Measurements from ENCODE around the gene ADAM22. TPM values are rescaled to one million over a fixed set of nuclear protein-coding genes. Genes with fewer than 3 reads are reported as not detected.

Gene ADAM22
- polyA plus RNA-seq, 3 donors, result 13.0 to 13.1 (median 13.1) TPM

DNA sequence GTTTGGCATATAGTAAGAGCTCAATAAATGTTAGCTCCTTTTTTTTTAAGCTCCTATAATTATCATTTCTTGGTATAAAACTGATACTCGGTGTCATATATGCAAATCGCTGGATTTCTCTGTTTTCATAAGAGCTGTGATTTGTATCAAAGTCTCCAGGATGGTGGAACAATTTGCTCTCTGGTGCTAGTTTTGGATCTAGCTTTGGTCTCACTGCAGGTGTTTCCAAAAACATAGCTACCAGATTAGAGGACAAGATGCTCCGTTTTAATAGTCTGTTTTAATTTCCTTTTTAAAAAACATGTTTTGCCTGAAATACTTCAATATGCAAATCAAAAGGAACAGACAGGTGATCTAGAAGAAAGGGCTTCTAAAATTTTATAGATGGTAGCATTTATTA, 25.3 kb downstream of the ADAM22 start:
- DNase-seq (ENCODE audit: low read depth in 3 of 3, low spot score in 2 of 3), result no peak

DNA sequence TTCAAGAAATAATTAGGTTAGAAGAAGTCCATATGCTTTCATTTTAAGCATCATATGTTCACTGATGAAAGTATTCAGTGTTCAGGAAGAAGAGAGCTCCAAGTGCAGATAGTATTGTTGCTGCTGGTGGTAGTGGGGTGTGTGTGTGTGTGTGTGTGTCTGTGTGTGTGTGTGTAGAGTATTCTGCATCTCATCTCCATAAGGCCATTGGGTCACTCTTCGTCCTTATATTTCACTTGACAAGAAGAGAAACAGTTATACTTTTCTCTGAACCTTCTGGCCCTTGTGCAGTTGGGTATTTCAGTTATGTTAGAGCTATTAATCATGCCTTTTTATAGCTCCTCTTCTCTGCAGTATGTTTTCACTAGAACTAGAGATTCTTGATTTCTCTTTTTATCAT, 26.2 kb downstream of the ADAM22 start:
- peak in 1 of 3 donors; percentile 5 for DNase-seq (ENCODE audit: low read depth in 3 of 3, low spot score in 2 of 3)

DNA sequence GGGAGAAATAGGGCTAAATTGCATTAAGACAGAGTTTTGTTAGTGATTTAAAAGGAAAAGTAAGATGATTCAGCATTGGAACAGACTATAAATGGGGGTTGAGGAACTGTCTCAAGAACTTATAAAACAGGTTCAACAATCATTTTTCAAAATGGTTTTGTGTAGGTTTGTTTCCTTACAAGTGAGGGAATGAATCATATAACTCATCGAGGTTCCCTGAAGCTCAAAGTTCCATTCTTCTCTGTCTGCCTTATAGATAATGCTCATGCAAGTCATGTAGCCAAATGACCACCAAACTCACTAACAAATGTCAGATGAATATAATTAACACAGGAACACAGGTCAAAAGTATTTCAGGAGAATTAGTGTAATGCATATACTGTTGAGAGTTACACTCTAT, 27.7 kb downstream of the ADAM22 start:
- no peak for DNase-seq (ENCODE audit: low read depth in 3 of 3, low spot score in 2 of 3)

DNA sequence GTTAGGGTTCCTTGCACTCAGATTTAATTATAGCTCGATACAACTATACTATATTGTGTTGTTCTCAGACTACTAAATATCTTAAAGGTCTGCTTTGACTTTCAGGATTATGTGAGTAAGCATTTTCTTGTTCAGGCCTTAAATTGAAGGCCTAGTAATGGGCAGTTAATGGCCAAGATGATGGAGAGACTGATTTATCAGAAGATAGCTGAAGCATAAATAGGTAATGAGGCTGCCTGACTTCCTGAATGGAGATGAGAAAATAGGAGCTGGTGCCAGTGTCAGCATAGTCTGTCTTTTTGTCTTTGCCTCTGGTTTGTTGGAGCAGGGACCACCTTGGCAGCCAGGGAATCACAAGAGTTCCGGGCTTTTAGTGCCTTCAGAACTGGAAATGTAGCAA, 32.2 kb downstream of the ADAM22 start:
- DNase-seq (ENCODE audit: low read depth in 3 of 3, low spot score in 2 of 3), result no peak

DNA sequence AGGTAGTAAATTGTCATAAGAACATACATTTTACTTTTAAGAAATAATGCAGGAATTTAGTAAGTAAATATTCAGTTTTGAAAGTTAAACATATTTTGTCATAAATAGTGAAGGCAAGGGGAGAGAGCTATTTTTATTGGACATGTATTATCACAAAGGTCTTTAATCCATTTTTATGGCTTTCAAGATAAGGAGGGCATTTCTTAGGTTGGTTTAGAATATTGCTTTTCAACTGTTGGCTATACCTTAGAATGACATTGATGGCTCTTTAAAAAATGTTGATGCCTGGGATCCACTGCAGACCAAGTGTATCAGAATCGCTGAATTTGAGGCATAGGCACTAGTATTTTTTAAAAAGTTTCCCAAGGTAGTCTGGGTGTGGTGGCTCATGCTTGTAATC, 34.0 kb downstream of the ADAM22 start:
- no peak for DNase-seq (ENCODE audit: low read depth in 3 of 3, low spot score in 2 of 3)

DNA sequence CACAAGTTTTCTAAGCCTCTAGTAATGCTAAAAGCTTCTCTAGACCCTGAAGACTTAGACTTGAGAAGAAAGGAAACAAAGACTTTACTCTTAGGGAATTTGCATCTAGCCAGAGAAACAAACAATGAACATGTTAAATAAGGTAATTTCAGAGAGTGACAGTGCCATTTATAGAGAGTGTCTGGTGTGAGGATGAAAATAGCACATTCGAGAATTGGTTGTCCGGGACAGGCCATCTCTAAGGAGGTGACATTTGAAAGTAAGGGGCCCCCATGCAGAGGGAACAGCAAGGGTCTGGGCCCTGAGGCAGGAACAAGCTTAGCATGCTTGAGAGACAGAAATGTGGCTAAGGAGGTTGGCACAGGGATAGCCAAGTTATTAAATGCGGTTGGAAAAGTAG, 48.1 kb downstream of the ADAM22 start:
- DNase-seq (ENCODE audit: low read depth in 3 of 3, low spot score in 2 of 3), result no peak

DNA sequence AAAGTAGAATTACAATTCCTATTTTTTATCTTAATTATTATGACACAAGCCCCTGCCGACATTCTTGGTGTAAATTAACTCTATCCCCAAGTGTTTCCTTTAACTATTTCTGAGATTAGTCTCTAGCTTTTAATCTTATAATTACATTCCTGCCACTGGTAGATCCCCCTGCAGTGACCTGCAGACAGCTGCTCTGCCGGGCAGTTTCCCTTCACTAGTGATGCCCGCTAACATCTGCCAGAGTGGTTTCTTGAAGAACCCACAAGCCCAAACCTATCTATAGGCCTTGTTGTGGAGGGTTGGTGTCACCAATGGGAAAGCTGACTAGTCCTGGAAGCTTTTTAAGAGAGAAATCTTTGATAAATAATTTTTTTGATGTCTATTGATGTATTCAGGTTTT, 50.0 kb downstream of the ADAM22 start:
- DNase-seq (ENCODE audit: low read depth in 3 of 3, low spot score in 2 of 3), result no peak

DNA sequence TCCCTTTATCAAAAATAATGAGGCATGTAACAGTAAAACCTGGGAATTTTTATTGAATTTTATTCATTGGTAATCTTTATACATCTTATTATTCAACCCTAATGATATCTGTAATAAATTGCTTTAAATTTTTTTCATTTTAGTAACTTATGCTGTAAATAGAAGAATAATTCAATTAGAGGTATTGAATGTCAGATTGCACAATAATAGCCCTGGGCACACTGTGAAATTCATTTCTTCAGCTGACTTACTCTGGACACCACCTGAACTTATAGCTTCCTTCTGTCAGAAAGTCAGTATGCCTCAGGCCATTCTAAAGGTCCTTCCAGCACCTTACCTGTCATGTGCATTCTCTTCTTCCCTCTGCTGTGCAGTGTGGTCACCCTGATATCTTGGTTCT, 59.2 kb downstream of the ADAM22 start:
- DNase-seq (ENCODE audit: low read depth in 3 of 3, low spot score in 2 of 3), result no peak

DNA sequence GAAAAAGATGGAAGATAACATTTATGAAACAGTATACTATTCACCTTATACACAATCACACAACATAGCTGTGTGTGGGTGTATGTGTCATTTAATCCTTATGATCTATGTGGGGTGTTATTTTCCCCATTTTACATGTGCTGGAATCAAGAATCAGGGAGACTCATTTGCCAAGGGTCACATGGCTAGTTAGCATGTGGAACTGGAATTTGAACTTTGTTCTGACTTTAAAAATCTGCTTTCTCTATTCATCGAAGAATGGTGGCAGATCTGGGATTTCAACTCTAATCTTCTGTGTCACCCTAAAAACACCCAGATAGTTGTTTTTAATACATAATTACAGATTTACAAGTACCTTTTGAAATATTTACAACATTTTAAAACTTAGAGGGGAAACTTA, 65.2 kb downstream of the ADAM22 start:
- no peak for DNase-seq (ENCODE audit: low read depth in 3 of 3, low spot score in 2 of 3)

DNA sequence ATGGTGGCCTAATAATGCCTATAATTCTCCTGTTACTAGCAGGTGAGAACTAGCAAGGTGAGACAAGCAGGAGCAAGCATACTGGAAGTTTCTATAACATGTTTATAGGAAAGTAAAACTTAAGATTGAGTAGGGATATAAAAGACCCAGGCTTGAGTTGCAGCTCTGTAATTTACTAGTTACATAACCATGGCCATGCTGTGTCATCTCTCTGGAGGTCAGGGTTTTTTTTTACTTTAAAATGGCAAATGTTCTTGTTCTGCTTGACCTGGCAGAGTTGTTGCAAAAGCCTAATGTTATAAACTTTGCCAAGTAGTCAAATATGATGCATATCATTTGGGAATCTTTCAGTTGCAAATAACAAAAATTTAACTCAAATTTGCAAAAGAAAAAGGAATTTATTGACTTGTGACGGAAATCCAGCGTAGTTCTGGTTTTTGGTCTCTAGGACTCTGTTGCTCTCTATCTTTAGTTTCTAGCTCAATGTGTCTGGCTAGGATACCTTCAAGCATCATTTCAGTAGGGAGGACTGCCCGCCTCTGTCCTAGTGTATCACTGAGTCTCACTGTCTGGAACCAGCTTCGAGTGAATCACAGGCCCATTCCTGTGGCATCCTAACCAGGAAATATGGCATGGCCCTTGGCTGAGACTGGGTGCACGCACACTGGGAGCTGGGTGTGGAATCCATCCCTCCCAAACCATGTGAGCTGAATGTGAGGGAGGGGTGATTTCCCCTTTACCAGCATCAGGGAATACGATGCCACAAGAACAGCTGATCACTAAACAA, 67.9 kb downstream of the ADAM22 start:
- no peak for DNase-seq (ENCODE audit: low read depth in 3 of 3, low spot score in 2 of 3)

DNA sequence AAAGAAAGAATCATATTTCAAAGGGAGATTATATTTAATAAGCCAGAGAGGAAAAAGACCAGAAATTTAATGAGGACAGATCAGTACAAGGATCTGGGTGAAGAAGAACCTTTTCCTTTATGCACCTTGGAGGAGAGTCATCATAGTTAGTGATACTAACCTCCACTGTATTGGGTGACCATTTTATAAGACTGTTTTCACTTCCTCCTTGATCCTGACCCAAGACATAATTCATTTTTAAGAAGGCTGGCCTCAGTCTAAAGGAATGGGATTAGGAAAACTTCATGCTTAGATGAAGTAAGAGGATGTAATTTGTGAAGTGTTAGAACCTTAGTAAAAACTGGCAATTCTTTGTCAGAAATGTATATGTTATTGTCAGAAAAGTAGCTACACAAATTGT, 68.6 kb downstream of the ADAM22 start:
- no peak for DNase-seq (ENCODE audit: low read depth in 3 of 3, low spot score in 2 of 3)

DNA sequence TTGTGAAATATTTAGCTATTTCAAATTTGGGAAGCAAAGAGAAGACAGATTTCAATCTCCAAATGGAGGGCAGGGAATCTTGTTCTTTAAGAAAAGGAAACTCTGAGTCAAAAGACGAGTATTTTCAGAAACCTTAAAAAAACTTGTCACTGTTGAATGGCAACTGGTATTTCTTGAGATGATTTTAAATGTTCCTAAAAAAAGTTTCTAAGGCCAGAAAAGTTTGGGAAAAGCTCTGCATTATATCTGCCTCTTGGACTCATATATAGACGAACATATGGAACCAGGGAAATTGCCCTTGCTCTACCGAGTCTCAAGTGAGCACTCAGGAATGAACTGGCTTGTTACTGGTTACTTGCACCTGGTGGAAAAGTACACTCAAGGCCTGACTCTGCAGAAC, 69.5 kb downstream of the ADAM22 start:
- no peak for DNase-seq (ENCODE audit: low read depth in 3 of 3, low spot score in 2 of 3)

DNA sequence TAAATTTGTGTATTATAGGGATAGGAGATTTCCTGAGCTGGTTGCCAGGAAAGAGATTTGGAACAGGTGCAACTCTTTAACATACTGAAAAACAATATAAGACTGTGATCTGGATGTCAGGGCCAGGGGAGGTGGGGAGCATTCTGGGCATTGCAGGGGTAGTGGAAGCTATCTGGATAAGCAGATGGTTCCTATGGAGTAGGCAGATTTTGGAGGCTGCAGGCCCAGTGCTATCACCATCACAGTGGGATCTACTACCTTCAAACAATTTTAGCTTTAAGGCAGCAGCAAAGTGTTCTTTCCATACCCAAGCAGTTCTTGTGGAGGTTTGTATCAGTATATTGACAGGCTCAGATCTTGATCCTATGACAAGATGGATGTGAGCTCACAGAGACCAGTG, 71.1 kb downstream of the ADAM22 start:
- no peak for DNase-seq (ENCODE audit: low read depth in 3 of 3, low spot score in 2 of 3)

DNA sequence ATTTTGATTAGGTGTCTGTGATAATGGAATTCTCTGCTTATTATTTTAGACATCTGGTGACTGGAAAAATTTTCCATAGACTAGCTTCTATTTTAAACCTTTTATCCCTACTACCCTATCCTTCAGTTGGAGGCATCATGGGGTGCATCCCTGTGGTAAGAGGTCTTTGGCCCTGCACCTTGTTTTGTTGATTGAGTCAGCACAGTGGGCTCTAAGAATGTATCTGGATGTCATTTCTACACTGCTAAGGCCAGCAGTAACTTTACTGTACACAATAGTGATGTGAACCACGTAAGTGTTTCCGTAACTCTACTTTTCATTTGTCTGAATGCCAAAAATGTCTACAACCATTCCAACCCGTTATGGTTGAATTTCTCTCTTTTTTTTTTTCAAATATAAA, 75.6 kb downstream of the ADAM22 start:
- no peak for DNase-seq (ENCODE audit: low read depth in 3 of 3, low spot score in 2 of 3)

DNA sequence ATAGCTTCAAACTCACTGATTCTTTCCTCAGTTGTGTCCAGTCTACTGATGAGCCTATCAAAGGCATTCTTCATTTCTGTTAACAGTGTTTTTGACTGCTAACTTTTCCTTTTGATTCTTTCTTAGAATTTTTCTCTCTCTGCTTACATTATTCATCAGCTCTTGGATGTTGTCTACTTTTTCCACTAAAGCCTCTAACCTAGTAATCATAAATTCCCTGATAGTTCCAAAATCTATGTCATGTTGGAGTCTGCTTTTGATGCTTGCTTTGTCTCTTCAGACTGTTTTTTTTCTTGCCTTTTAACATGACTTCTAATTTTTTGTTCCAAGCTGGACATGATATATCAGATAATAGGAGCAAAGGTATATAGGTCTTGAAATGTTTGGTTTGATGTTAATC, 78.0 kb downstream of the ADAM22 start:
- DNase-seq (ENCODE audit: low read depth in 3 of 3, low spot score in 2 of 3), result no peak

DNA sequence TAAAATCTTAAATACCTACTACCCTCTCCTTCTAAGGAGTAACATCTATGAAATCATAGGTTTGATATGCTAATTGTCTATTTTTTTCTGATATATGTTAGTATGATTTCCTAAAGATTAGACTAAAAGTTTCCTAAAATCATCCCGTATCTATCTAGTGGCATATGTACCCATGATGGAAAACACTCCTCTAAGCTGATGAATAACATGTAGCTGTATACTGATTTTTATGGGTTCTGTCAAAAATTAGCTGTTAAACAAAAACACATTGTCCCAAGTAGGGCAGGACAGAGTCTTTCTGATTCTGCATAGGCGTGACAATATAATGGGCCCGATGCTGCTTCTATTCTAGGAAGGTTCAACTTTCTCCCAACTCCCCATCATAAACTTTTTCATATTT, 79.9 kb downstream of the ADAM22 start:
- no peak for DNase-seq (ENCODE audit: low read depth in 3 of 3, low spot score in 2 of 3)

DNA sequence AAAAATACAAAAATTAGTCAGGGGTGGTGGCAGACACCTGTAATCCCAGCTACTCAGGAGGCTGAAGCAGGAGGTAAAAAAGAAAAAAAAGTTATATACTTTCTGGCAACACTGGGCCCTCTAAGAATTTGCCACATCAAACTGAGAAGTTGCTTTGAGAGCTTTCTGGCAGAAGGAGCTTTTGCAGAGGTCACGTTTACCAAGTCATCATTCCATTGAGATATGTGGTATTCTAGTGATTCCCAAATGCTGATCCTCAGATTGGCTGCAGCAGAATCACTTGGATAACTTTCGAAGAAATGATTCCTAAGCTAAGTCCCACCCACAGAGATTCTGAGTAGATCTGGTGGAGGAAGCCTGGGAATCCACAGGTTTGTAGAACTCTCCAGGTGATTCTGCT, 80.5 kb downstream of the ADAM22 start:
- no peak for DNase-seq (ENCODE audit: low read depth in 3 of 3, low spot score in 2 of 3)

DNA sequence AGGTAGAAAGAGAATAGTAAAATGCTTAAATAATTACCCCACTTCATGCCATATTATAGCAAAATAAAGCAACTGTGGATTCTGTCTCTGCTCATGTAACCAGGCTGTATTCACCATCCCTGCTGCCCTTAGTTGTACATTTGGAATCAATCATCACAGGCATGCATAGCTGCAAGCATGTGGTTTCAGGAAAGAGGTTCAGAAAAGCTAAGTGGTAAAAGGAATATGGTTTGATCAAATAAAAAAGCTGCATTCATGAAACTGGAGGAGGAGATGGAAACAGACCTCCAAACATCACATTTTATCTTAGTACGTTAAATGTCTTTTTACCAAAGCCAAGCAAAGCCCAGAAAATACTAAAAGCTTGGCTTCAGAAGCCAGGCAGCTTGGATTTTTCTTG, 81.3 kb downstream of the ADAM22 start:
- DNase-seq (ENCODE audit: low read depth in 3 of 3, low spot score in 2 of 3), result no peak

DNA sequence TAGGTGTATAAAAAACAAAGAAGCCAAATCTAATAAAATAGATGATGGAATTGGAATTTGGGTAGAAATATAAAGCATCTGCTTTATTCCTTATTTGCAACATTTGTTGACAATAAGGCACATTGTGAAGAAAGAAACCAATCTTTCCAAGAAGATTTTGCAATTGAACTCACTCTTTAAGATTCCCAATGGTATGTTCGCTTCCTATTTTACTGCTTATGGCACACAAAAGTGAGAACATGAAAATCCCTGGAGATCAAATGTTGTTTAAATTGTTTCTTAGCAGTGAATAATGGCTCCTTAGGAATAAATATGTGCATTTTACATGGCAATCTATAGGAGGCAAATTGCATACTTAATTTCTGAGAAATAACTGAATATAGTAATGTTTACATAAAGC, 84.5 kb downstream of the ADAM22 start:
- DNase-seq (ENCODE audit: low read depth in 3 of 3, low spot score in 2 of 3), result no peak

DNA sequence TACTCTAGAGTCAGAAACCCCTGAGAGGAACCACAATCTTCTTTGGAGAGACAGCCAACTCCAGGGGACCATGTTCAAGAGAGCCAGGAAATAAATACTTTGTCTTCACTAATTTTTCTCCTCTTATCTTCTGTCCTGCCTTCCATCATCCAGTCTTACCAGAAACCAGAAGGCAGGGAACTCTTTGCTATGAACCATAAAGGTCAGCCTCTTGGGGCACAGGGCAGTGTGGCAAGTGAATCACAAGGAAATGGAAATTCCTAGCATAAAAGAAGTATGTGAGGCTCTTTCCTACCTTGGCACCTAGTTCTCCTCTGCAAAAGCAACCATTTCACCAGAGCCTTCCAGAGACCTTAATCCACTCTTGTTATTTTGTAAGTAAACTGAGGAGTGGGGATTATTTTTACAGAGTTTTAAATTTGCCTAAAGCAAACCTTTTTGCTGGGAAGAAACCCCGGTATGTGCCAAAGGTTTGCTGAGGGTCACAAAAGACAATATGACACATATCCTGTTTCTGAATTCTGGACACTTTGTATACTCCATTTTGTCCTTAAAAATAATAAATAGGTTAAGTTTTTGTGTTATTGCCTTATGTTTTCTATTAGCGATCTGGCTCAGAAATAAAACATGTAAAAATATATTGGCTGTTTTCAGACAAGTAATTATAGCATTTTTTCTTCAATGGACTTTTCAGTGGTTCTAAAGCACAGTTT, 87.1 kb downstream of the ADAM22 start:
- no peak for DNase-seq (ENCODE audit: low read depth in 3 of 3, low spot score in 2 of 3)

DNA sequence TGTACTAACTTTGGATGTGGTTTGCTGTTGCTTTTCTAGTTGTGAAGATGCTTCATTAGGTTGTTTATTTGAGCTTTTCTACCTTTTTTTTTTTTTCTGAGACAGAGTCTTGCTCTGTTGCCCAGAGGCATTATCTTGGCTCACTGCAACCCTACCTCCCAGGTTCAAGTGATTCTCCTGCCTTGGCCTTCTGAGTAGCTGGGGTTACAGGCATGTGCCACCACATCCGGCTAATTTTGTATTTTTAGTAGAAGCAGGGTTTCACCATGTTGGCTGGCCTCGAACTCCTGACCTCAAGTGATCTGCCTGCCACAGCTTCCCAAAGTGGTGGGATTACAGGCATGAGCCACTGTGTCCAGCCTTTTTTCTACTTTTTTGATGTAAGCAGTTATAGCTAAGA, 93.7 kb downstream of the ADAM22 start:
- no peak for DNase-seq (ENCODE audit: low read depth in 3 of 3, low spot score in 2 of 3)

DNA sequence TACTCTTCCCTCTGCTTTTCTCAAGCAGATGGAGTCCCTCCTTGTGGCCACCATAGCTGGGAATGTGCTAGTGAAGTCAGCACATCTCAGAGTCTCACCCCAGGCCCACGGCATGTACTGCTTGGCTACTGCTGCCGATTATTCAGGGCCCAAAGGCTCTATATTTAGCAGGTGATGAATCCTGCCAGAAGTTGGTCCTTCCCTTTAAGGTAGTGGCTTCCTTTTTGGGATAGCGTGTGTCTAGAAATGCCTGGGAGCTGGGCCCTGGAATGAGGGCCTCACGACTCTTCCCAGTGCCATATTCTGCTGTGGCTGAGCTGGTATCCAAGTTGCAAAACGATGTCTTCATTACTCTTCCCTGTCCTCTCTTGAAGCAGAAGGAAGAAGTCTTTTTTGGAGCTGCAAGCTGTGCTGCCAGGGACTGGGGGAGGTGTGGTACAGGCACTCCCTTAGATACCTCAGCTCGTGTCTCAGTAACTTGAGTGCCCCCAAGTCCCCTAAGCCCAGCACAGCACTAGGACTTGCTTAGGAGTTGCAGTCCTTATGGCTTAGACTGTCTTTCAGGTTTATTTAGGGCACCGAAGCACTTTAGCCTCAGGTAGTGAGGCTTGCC, 100.1 kb downstream of the ADAM22 start:
- DNase-seq (ENCODE audit: low read depth in 3 of 3, low spot score in 2 of 3), result no peak

Measured in right renal cortex interstitium (tissue), 3 donors.